Heart left ventricle (tissue), 16 donors: ENCODE measurements around the gene NLK. TPM values are rescaled to one million over a fixed set of nuclear protein-coding genes. Genes with fewer than 3 reads are reported as not detected.

Source experiments
- ATAC-seq, 4 donors: fragments of 200-7000 bp; cut with Tn5 transposase; one replicate each; pipeline ENCODE4 v1.9.1; 2020 to 2022; ENCODE audit warnings: moderate library complexity in 4 of 4, mild to moderate bottlenecking in 3 of 4, moderate number of reproducible peaks in 1 of 4
- DNase-seq, 5 donors: peaks; one replicate each; pipeline ENCODE4 v3.0.0-alpha.2; 2020
- H3K27ac ChIP-seq, 12 donors: fragments of 200-600 bp; sonication (generic) in 4 of 12; one replicate each; pipeline versions ENCODE4 v1.5.0 to v1.8.0; 2016 to 2022; ENCODE audit warnings: mild to moderate bottlenecking in 2 of 12
- H3K27me3 ChIP-seq, 9 donors: fragments of 200-600 bp; sonication (generic) in 2 of 9; one replicate each; pipeline versions ENCODE4 v1.5.1 to v1.8.0; 2016 to 2022; ENCODE audit warnings: mild to moderate bottlenecking in 3 of 9
- H3K36me3 ChIP-seq, 9 donors: fragments of 200-600 bp; sonication (generic) in 2 of 9; one replicate each; pipeline versions ENCODE4 v1.5.0 to v1.8.0; 2018 to 2022; ENCODE audit warnings: mild to moderate bottlenecking in 2 of 9
- H3K4me1 ChIP-seq, 12 donors: fragments of 200-600 bp; sonication (generic) in 4 of 12; one replicate each; pipeline versions ENCODE4 v1.5.0 to v1.8.0; 2016 to 2022; ENCODE audit warnings: mild to moderate bottlenecking in 3 of 12
- H3K4me3 ChIP-seq, 12 donors: fragments of 200-600 bp; sonication (generic) in 4 of 12; one replicate each; pipeline versions ENCODE4 v1.5.0 to v1.8.0; 2017 to 2022; ENCODE audit warnings: mild to moderate bottlenecking in 9 of 12, moderate library complexity in 4 of 12
- H3K9me3 ChIP-seq, 12 donors: fragments of 200-600 bp; sonication (generic) in 4 of 12; one replicate each; pipeline versions ENCODE4 v1.5.0 to v1.8.0; 2016 to 2022; ENCODE audit warnings: mild to moderate bottlenecking in 1 of 12
- POLR2A ChIP-seq, 2 donors: fragments of 450-650 bp; IDR thresholded peaks; one replicate each; pipeline ENCODE4 v1.6.1; 2017; ENCODE audit warnings: antibody characterized with exemption in 2 of 2, mild to moderate bottlenecking in 2 of 2, moderate library complexity in 2 of 2
- WGBS, 4 donors: extraction: QIAGEN DNeasy Blood & Tissue Kit in 2 of 4; methylation state at CpG; one replicate each; pipeline versions ENCODE4 v1.1.5 to v1.1.7; 2013 to 2018; 5-methylcytosine and 5-hydroxymethylcytosine counted together
- intact Hi-C, 10 donors: fragments of 100-400 bp; cut with DNase I; formaldehyde crosslinking; loops; one replicate each; pipeline versions ENCODE4 v1.11.1 to v1.14.2; 2022
- polyA plus RNA-seq, 2 donors: library from polyadenylated mRNA; stranded (reverse); fragments of 200-250 nt; gene quantifications; one replicate each; pipeline ENCODE4 v1.2.3, GENCODE V29; 2013
- total RNA-seq, 9 donors: library from RNA; depleted of rRNA in 2 of 9; stranded (reverse); fragments of >200 nt in 2 of 9; fragmentation: NEBNext Ultra II Directional in 3 of 9; extraction: Animal tissue kit (Norgen Biotek cat#: 25700) in 3 of 9; gene quantifications; one replicate each; pipeline versions ENCODE4 v1.1.0 to v1.2.4, GENCODE V29; 2016 to 2023
- TF ChIP-seq, protein P1 (sequence below), 12 donors: fragments of 200-600 bp; sonication (generic) in 4 of 12; IDR thresholded peaks; one replicate each; pipeline versions ENCODE4 v1.5.0 to v1.8.0; 2018 to 2022; ENCODE audit warnings: antibody characterized with exemption in 12 of 12, mild to moderate bottlenecking in 5 of 12
- donor health status: ischemic (EF 13 %, LVEDD 7.1; RV severe dilation, severe dysfunction).
- donor health status: healthy with polysubstance abuse.
- donor health status: DM: no; HTN: yes; CAD: no.
- donor health status: DM: no; HTN: no; CAD: no.
- donor health status: ischemic (EF 25% LVEDD 6.9; RV normal size, moderate dysfunction).
- donor health status: ischemic (EF 25% LVEDD 5.7; RV mildly dilated, moderate dysfunction).
- donor health status: healthy.
- donor health status: DM: yes; HTN: yes; CAD: no.
- donor health status: ischemic (EF 35%, LVEDD 5.7; RV mildly dilated, moderate dysfunction).
- donor health status: nonischemic (EF 11% LVEDD 7.7; RV severe dilation, severe dysfunction).
- donor health status: DM: yes; HTN: yes; CAD: no.
- donor health status: PGD.
- donor health status: ischemic (EF 29% LVEDD 5.4; RV normal size, mild dysfunction).
- donor health status: nonischemic (EF 23%, LVEDD 6.1; RV moderate dilation, normal function).

NLK gene
- total and polyA plus RNA-seq, 11 donors = 8.1 to 29.1 (median 20.0) TPM

DNA sequence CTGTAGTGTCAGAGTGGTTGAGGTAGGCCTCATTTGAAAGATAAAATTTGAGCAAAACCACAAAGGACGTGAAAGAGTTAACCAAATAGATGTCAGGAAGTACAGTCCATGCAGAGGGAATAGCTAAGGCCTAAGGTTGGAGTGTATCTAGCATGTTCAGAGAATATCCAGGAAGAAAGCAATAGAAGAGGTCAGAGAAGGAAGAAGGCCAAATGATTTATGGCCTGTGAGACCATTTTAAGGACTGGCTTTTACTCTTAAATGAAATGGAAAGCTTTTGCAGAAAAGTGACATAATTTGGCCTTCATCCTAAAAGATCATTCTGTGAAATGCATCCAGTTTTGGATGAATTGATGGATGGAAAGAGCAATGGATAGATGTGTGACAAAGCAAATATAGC lies 116.5 kb downstream of the NLK start:
- Histone ChIP-seq H3K27me3 (no peaks in the 10 kb centered on the region), H3K36me3 (peaks cover 0 to 18% (median 3%) of the 10 kb centered on the region in 9 donors), H3K4me3 (no peak overlapping the region), H3K27ac (no peak overlapping the region), H3K4me1 (peaks cover 0 to 3% (median 0%) of the 10 kb centered on the region in 12 donors), H3K9me3 (no peaks in the 10 kb centered on the region)
- DNase-seq (no peak), ATAC-seq (no peak)
- WGBS, 4 donors = 93 to 97% (median 94%) methylated on average over 1 of the region's 1 CpG
- TF ChIP-seq, protein P1, sequence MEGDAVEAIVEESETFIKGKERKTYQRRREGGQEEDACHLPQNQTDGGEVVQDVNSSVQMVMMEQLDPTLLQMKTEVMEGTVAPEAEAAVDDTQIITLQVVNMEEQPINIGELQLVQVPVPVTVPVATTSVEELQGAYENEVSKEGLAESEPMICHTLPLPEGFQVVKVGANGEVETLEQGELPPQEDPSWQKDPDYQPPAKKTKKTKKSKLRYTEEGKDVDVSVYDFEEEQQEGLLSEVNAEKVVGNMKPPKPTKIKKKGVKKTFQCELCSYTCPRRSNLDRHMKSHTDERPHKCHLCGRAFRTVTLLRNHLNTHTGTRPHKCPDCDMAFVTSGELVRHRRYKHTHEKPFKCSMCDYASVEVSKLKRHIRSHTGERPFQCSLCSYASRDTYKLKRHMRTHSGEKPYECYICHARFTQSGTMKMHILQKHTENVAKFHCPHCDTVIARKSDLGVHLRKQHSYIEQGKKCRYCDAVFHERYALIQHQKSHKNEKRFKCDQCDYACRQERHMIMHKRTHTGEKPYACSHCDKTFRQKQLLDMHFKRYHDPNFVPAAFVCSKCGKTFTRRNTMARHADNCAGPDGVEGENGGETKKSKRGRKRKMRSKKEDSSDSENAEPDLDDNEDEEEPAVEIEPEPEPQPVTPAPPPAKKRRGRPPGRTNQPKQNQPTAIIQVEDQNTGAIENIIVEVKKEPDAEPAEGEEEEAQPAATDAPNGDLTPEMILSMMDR (IDR thresholded peaks at IDR 0.05) = no peak
- TF ChIP-seq POLR2A (IDR thresholded peaks at IDR 0.05) = no peak
- intact Hi-C loops = no loop called here

DNA sequence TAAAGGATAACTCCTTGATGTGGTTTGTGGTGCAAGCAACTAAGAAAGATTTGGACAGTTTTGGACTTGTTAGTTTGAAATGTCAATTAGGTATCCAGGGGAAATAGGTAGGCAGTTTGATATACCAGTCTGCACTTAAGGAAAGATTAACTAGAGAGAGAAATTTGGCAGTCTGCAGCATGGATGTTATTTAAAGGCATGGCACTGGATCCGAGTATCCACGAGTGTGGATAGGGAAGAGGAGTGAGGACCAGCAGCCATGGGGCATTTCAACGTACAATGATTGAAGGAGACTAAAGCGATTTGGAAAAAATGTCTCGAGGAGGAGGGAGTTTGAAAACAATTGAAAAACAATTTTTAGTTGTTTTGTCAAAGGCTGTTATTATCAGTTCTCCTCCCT lies 117.4 kb downstream of the NLK start:
- intact Hi-C loops = no loop called here
- no peaks in the 10 kb centered on the region for H3K9me3 ChIP-seq
- TF ChIP-seq, protein P1 (IDR thresholded peaks at IDR 0.05) = no peak
- no peak for TF ChIP-seq POLR2A (IDR thresholded peaks at IDR 0.05)
- no peaks in the 10 kb centered on the region for H3K27me3 ChIP-seq
- WGBS, 4 donors = 68 to 74% (median 72%) methylated on average over 5 of the region's 5 CpGs
- no peak overlapping the region for H3K27ac ChIP-seq
- H3K36me3 ChIP-seq = peaks cover 0 to 21% (median 6%) of the 10 kb centered on the region in 9 donors
- peaks cover 0 to 9% (median 0%) of the 10 kb centered on the region in 12 donors for H3K4me1 ChIP-seq
- peak in 2 of 4 donors; percentile 50 to 62 for ATAC-seq
- H3K4me3 ChIP-seq = no peak overlapping the region
- no peak for DNase-seq

DNA sequence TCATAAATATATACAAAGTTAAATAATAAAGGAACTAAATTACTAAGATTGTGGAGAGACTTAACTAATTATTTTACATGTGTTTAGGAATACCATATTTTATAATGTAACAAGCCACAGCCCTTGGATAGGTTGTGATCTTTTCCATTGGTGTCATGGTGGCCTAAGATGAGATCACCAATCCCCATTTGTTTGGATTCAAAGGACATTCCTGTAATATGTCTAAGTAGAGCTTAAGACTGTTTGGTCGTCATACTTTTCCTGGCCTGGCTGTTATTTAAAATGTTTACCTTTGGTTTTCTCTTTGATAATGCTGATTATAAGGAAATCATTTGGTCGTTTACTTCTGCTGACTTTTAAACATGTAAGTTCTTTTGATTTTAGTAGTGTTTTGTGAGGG lies 118.1 kb downstream of the NLK start:
- intact Hi-C loops = no loop called here
- TF ChIP-seq POLR2A (IDR thresholded peaks at IDR 0.05) = no peak
- TF ChIP-seq, protein P1 (IDR thresholded peaks at IDR 0.05) = no peak
- H3K4me1 ChIP-seq = peaks cover 0 to 9% (median 0%) of the 10 kb centered on the region in 12 donors
- no peak for ATAC-seq
- H3K4me3 ChIP-seq = no peak overlapping the region
- 87 to 92% (median 91%) methylated on average over 2 of the region's 2 CpGs for WGBS, 4 donors
- H3K9me3 ChIP-seq = no peaks in the 10 kb centered on the region
- H3K27ac ChIP-seq = no peak overlapping the region
- H3K27me3 ChIP-seq = no peaks in the 10 kb centered on the region
- DNase-seq = no peak
- peaks cover 0 to 22% (median 6%) of the 10 kb centered on the region in 9 donors for H3K36me3 ChIP-seq

DNA sequence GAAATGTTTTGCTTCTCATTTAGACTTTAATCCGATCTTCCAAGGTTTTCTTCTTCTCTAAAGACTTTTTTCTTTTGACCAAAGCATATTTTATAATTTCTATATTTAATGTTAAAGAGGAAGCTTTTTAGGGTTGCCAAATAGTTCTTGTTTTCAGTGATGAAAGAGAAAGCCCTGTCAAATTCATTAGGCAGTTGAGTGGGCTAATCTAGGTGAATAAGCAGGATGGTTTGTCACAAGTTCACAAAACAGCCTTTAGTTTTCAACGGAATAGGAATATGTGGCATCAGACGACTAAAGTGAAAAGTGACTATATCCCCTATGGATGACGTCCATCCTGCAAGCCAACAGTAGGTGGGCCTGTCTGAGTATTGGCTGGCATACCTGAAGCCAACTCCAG lies 118.8 kb downstream of the NLK start:
- Histone ChIP-seq H3K4me1 (peaks cover 0 to 9% (median 0%) of the 10 kb centered on the region in 12 donors), H3K36me3 (peaks cover 0 to 29% (median 10%) of the 10 kb centered on the region in 9 donors), H3K27ac (no peak overlapping the region), H3K9me3 (no peaks in the 10 kb centered on the region), H3K27me3 (no peaks in the 10 kb centered on the region), H3K4me3 (no peak overlapping the region)
- DNase-seq = no peak
- intact Hi-C loops = no loop called here
- no peak for TF ChIP-seq POLR2A (IDR thresholded peaks at IDR 0.05)
- TF ChIP-seq, protein P1 (IDR thresholded peaks at IDR 0.05) = no peak
- no peak for ATAC-seq
- WGBS, 4 donors = 93 to 95% (median 95%) methylated on average over 4 of the region's 4 CpGs
